ENCODE results near the gene KCTD20. TPM values are rescaled to one million over a fixed set of nuclear protein-coding genes. Genes with fewer than 3 reads are reported as not detected.

KCTD20 gene
- total RNA-seq, 2 experiments from 2014 or later: 53.9 to 65.0 TPM

DNA sequence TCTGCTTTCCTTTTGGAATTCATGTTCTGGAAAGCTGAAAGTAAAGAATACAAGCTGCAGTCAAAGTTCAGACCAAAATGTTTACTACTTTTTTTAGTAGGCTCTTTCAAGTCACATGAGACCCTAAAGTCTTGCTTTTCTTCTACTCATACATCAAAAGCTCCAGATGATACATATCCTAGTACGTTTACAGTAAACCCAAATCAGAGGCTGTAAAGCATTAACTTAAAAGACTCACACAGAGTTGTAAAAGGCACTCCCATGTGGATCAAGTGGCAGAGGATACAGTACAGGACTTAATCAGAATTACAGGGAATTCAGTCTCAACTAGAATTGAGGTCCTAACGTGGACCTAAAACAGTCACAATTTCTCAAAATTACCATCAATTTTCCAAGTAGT, 63.8 kb downstream of the KCTD20 start:
- Mint-ChIP-seq H3K9me3 (ENCODE audit: low read depth) (no peaks in the 10 kb centered on the region), H3K36me3 (peaks cover 57% of the 10 kb centered on the region), H3K27me3 (no peaks in the 10 kb centered on the region)

DNA sequence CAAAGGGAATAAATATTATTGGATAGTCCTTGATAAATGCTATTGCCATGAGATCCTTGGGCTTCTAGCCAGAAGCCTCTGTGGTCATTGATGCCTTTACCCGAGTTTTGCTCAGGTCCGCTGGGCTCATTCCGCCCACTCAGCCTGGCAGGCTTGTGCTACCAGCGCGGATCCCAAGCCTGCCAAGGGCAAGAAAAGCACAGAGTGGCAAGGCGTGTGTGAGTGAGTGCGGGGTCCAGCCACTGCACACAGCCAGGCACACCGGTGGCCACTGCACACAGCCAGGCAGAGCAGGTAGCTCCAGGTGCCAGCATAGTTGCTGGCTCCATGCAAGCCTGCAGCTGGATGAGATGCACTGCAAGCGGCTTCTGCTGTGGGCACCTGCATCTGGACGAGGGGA, 65.7 kb downstream of the KCTD20 start:
- peaks cover 57% of the 10 kb centered on the region for H3K36me3 Mint-ChIP-seq
- no peak for ATAC-seq
- H3K4me3 Mint-ChIP-seq: no peak overlapping the region
- peaks cover 5% of the 10 kb centered on the region for H3K4me1 Mint-ChIP-seq
- no peak for DNase-seq
- CTCF ChIA-PET: no interaction called here
- no peak overlapping the region for H3K27ac Mint-ChIP-seq
- no peaks in the 10 kb centered on the region for H3K27me3 Mint-ChIP-seq
- H3K9me3 Mint-ChIP-seq (ENCODE audit: low read depth): no peaks in the 10 kb centered on the region

More for the DNA sequence above, 63.8 kb downstream of the KCTD20 start:
- CTCF ChIA-PET: interaction anchor here (1.2 kb wide), 1 partner anchor 13 kb away, joined by 5 read pairs; no protein-coding TSS in a partner anchor
- DNase-seq (no peak), ATAC-seq (no peak)
- no peak overlapping the region for H3K27ac Mint-ChIP-seq
- no peak overlapping the region for H3K4me3 Mint-ChIP-seq
- H3K4me1 Mint-ChIP-seq: peaks cover 5% of the 10 kb centered on the region

DNA sequence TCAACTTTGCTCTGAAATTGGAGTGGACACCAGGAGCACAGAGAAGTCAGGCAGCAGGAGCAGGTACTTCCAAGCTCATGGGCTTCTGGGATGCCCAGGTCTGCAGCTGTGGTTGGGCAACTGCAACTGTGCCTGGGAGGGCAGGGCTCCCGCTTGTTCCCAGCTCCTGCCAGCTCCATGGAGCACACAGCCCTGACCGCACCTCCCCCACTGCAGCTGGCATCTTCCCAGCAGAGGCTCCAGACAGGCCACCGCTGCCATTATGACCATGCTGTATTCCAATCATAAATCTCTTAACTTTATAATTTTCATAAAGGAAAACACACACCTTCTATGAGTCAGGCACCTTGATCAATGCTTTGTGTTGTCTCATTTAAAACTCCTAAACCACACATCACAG, 67.6 kb downstream of the KCTD20 start:
- CTCF ChIA-PET: no interaction called here
- no peak for DNase-seq
- Mint-ChIP-seq H3K4me3 (no peak overlapping the region), H3K9me3 (ENCODE audit: low read depth) (no peaks in the 10 kb centered on the region), H3K36me3 (peaks cover 60% of the 10 kb centered on the region), H3K4me1 (peaks cover 13% of the 10 kb centered on the region), H3K27me3 (no peaks in the 10 kb centered on the region), H3K27ac (no peak overlapping the region)
- no peak for ATAC-seq

DNA sequence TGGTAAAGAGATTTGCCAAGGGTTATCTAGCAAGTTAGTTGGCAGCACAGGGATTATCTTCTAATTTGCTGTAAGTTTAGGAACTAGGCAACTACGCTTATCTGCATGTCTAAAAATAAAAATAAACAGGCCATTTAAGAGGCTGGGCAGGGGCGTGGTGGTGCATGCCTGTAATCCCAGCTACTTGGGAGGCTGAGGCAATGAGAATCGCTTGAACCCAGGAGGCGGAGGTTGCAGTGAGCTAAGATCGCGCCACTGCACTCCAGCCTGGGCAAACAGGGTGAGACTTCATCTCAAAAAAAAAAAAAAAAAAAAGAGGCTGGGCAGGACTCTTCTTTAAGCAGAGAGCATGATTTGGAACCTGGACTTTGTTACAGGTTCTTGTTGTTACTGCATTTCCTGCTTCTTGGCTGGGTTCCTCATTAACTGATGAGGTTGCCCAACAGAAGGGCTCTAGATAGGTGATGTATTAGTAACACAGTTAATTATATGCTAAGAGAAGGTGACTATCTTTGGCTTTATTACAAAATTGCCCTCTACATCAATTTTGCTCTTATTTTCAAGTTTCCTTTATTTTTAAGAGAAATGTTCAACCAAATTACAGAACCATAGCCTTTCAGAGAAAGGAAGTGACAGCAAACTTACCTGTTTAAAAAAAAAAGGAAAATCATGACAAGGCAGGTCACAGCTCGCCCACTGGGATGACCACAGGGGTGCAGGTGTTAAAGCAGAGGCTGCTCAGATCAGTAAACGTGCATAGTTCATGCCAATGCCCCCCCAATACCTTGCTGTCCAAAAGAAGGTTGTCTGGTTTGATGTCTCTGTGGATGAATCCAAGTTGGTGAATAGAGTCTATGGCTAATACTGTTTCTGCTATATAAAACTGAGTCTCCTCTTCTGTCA, 72.0 kb downstream of the KCTD20 start:
- no peak overlapping the region for H3K4me3 Mint-ChIP-seq
- H3K27me3 Mint-ChIP-seq: no peaks in the 10 kb centered on the region
- H3K36me3 Mint-ChIP-seq: peaks cover 59% of the 10 kb centered on the region
- ATAC-seq: no peak
- H3K27ac Mint-ChIP-seq: peak overlapping the region; percentile 19
- DNase-seq: no peak
- CTCF ChIA-PET: no interaction called here
- H3K4me1 Mint-ChIP-seq: peaks cover 28% of the 10 kb centered on the region
- H3K9me3 Mint-ChIP-seq (ENCODE audit: low read depth): no peaks in the 10 kb centered on the region

DNA sequence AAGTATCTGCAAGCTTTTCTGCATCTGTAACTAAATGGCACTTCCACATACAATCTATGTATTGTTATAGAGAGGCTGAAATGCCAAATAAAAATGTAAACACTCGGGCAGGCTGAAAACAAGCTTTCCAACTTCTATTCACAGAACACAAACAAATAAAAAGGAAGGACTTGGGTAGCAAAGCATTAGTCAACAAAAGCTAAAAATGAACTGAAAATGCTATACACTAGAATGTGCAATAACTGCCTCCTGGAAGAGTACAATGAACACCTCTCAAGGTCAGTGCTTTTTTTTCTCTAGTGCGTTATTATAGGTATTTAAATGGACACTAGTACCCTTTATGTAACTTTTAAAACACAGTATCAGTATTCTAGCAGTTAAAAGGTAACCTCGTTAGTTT, 73.0 kb downstream of the KCTD20 start:
- Mint-ChIP-seq H3K4me3 (no peak overlapping the region), H3K27me3 (no peaks in the 10 kb centered on the region), H3K9me3 (ENCODE audit: low read depth) (no peaks in the 10 kb centered on the region), H3K36me3 (peaks cover 59% of the 10 kb centered on the region), H3K4me1 (peaks cover 30% of the 10 kb centered on the region), H3K27ac (no peak overlapping the region)
- ATAC-seq (no peak), DNase-seq (no peak)
- CTCF ChIA-PET: no interaction called here

DNA sequence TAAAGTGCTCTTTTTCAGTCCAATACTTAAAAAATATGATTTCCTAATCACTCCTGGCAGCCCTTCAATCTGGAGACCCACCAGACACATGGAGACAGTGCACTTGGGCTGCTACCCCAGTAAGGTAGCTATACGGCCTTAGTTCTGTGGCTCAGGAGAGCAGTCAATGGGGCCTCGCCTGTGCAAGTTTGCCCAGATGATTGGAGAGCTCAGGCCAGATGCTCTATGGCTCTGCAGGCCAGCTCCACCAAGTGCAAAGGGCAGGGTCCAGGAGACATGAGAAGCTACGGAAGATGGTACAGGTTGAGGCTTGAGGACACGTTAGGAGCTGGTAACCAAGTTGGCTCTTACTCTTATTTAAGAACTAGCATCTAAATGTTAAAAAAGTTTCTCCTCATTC, 73.8 kb downstream of the KCTD20 start:
- Mint-ChIP-seq H3K4me1 (peaks cover 30% of the 10 kb centered on the region), H3K27me3 (no peaks in the 10 kb centered on the region), H3K36me3 (peaks cover 57% of the 10 kb centered on the region), H3K4me3 (no peak overlapping the region), H3K27ac (no peak overlapping the region), H3K9me3 (ENCODE audit: low read depth) (no peaks in the 10 kb centered on the region)
- CTCF ChIA-PET: no interaction called here
- ATAC-seq (no peak), DNase-seq (no peak)

DNA sequence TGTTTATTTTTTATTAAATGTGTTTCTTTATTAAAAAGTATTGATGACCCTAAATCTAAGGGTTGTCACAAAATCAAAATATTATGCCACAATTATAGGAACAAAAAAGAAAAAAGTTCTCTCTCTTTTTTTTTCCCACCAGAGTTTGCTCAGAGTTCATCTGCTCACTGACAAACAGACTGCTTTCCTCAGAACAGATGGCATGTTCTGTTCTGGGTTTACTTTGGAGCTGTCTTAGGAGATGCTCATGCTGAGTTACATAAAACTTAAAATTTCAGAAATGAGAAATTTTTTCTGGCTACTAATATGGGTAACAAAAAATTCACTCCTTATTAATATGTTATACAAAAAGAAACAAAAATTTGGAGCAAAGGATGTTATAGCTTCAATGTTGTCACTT, 74.2 kb downstream of the KCTD20 start:
- Mint-ChIP-seq H3K9me3 (ENCODE audit: low read depth) (no peaks in the 10 kb centered on the region), H3K27me3 (no peaks in the 10 kb centered on the region), H3K4me3 (no peak overlapping the region), H3K36me3 (peaks cover 57% of the 10 kb centered on the region), H3K4me1 (peaks cover 30% of the 10 kb centered on the region), H3K27ac (no peak overlapping the region)
- no peak for DNase-seq
- CTCF ChIA-PET: no interaction called here
- ATAC-seq: no peak

DNA sequence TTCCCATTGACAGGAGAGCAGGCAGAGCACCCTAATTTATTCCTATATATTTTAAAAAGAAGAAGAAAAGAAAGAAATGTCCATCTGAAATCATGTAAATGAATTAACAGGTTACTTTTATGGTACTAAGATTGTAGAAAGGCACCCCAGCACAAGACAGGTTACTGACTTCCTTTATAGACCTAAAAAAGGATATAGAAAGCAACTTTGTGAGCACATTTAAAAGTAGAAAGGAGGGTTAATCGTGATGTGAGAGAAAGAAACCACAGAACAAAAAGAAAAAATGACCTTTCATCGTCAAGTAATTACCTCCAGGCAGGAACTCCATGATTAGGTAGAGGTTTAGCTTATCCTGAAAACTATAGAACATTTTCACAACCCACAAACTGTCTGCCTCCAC, 74.6 kb downstream of the KCTD20 start:
- no peak overlapping the region for H3K4me3 Mint-ChIP-seq
- H3K27ac Mint-ChIP-seq: no peak overlapping the region
- peaks cover 56% of the 10 kb centered on the region for H3K36me3 Mint-ChIP-seq
- no peak for DNase-seq
- CTCF ChIA-PET: no interaction called here
- H3K9me3 Mint-ChIP-seq (ENCODE audit: low read depth): no peaks in the 10 kb centered on the region
- peaks cover 30% of the 10 kb centered on the region for H3K4me1 Mint-ChIP-seq
- no peaks in the 10 kb centered on the region for H3K27me3 Mint-ChIP-seq
- ATAC-seq: no peak

DNA sequence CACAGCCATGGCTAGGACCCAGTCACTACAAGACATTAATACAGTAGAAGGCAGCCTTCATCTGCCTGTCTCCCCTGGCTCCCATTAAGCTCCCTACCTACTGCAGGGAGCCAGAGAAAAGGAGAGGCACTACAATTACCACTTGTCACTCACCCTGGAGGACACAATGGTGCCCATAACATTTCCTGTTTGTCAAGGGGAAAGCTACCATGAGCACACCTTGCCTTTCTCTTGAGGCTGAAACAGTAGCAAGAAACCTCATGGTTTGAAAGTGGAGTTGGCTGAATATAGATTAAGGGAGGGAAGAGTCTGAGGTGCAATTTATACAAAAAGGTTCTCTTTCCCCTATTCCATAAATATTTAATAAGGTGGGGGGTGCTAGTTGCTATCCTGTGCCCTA, 76.6 kb downstream of the KCTD20 start:
- DNase-seq (no peak), ATAC-seq (no peak)
- Mint-ChIP-seq H3K27me3 (no peaks in the 10 kb centered on the region), H3K4me1 (peaks cover 29% of the 10 kb centered on the region), H3K27ac (no peak overlapping the region), H3K4me3 (no peak overlapping the region), H3K36me3 (peaks cover 62% of the 10 kb centered on the region), H3K9me3 (ENCODE audit: low read depth) (no peaks in the 10 kb centered on the region)
- CTCF ChIA-PET: interaction anchor here (0.9 kb wide), 1 partner anchor 18 kb away, joined by 3 read pairs; no protein-coding TSS in a partner anchor

DNA sequence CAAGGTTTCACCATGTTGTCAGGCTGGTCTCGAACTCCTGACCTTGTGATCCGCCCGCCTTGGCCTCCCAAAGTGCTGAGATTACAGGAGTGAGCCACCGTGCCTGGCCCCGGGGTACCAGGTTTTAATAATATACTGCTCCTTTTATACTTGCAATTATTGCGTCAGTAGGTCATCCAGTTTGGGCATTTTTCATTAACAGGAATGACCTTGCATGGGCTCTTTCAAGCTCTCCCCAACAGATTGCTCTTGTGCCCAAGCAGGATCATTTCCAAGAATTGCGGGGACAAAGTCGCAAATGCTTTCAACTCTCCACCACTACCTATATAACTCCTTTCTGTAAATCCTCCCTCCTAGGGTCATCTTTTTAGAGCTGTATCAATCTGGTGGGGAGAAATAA, 80.7 kb downstream of the KCTD20 start:
- peaks cover 16% of the 10 kb centered on the region for H3K4me1 Mint-ChIP-seq
- H3K9me3 Mint-ChIP-seq (ENCODE audit: low read depth): no peaks in the 10 kb centered on the region
- ATAC-seq (no peak), DNase-seq (no peak)
- no peaks in the 10 kb centered on the region for H3K27me3 Mint-ChIP-seq
- peaks cover 58% of the 10 kb centered on the region for H3K36me3 Mint-ChIP-seq
- no peak overlapping the region for H3K4me3 Mint-ChIP-seq
- CTCF ChIA-PET: no interaction called here
- no peak overlapping the region for H3K27ac Mint-ChIP-seq

DNA sequence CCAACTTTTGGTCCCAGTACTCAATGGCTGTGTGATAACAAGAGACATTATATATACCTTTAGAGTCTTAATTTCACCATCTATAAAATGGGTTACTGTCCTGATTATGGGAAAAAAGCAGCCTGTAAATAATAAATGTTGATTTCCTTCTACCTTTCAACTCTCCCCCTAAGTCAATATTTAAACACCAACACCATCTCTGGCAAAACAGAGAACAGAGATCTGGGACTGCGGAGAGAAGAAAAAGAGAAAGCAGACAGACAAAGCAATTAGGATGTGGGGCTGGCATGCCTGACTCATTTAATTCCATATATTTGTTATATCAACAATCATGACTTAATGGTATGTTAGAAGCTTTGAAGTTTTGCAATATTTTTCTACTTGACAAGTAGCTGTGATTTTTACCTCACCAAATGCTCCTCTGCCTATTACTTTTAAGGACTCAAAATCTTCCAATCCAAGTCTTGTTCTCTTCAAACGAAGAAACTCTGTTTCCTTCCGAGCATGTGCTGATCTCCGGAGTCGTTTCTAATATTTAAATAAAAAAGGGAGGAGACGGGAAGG, 81.2 kb downstream of the KCTD20 start:
- DNase-seq: no peak
- no peak overlapping the region for H3K27ac Mint-ChIP-seq
- CTCF ChIA-PET: no interaction called here

DNA sequence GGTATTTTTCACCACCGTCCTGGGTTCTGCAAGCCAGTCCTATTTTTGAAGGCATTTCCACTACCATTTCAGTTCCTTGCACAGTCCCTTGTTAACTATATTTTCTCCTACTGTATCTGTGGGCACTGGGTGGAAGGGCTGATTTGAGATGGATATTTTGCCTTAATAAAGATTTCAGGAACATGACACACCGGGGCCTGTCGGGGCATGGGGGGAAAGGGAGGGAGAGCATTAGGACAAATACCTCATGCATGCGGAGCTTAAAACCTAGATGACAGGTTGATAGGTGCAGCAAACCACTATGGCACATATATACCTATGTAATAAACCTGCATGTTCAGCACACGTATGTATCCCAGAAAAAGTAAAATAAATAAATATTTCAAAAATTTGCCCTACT, 82.1 kb downstream of the KCTD20 start:
- DNase-seq (no peak), ATAC-seq (no peak)
- H3K36me3 Mint-ChIP-seq: peaks cover 49% of the 10 kb centered on the region
- H3K4me3 Mint-ChIP-seq: no peak overlapping the region
- no peaks in the 10 kb centered on the region for H3K27me3 Mint-ChIP-seq
- CTCF ChIA-PET: no interaction called here
- H3K4me1 Mint-ChIP-seq: peaks cover 16% of the 10 kb centered on the region
- H3K27ac Mint-ChIP-seq: no peak overlapping the region
- H3K9me3 Mint-ChIP-seq (ENCODE audit: low read depth): no peaks in the 10 kb centered on the region

More for the DNA sequence above, 81.2 kb downstream of the KCTD20 start:
- Mint-ChIP-seq H3K27me3 (no peaks in the 10 kb centered on the region), H3K4me1 (peaks cover 18% of the 10 kb centered on the region), H3K4me3 (no peak overlapping the region), H3K9me3 (ENCODE audit: low read depth) (no peaks in the 10 kb centered on the region), H3K36me3 (peaks cover 54% of the 10 kb centered on the region)
- no peak for ATAC-seq

DNA sequence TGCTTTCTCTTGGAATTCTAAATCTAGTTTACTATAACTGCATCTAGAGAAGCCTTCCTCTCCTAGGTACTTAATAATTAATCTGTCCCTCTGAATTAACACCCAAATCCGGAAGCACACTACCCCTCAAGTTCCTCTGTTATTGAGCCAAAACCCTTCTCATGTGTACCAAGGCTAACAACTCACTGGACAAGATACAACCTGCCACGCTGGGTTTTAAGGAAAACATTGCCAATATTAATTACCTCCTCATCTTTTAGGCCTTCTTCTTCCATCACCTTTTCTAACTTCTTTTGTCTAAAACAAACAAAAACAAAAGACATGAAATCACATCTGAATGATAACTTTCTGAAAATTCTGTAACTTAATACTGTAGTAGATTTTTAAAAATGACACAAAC, 82.5 kb downstream of the KCTD20 start:
- H3K9me3 Mint-ChIP-seq (ENCODE audit: low read depth): no peaks in the 10 kb centered on the region
- no peak for ATAC-seq
- H3K4me1 Mint-ChIP-seq: peaks cover 15% of the 10 kb centered on the region
- H3K36me3 Mint-ChIP-seq: peaks cover 45% of the 10 kb centered on the region
- CTCF ChIA-PET: no interaction called here
- no peak overlapping the region for H3K27ac Mint-ChIP-seq
- no peak for DNase-seq
- no peaks in the 10 kb centered on the region for H3K27me3 Mint-ChIP-seq
- H3K4me3 Mint-ChIP-seq: no peak overlapping the region

DNA sequence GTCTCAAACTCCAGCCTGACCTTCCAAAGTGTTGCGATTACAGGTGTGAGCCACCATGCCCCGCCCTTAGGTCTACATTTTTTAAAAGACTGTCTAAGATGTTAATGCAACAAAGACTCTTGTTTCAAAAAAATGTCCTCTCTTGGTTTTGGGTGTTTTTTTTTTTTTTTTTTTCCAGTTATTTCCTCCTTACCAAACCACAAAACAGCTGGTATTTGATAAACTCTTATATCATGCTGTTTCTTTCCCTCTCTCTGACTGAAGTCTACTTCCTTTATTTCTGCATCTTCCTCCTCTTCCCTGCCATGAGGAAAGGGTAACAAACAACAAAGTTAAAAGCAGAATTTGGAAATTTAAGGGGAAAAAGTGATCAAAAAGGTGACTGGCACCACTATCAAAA, 83.3 kb downstream of the KCTD20 start:
- ATAC-seq (no peak), DNase-seq (no peak)
- no peaks in the 10 kb centered on the region for H3K27me3 Mint-ChIP-seq
- peak overlapping the region; percentile 54 for H3K27ac Mint-ChIP-seq
- no peak overlapping the region for H3K4me3 Mint-ChIP-seq
- CTCF ChIA-PET: no interaction called here
- H3K9me3 Mint-ChIP-seq (ENCODE audit: low read depth): no peaks in the 10 kb centered on the region
- peaks cover 44% of the 10 kb centered on the region for H3K36me3 Mint-ChIP-seq
- peaks cover 15% of the 10 kb centered on the region for H3K4me1 Mint-ChIP-seq

Measured in activated CD8-positive, alpha-beta memory T cell treated with anti-CD3 and anti-CD28 coated beads, Interleukin-2, amount 10 ng/mL, durations not matched to agents 7 days and 5 days (primary cell).